Urothelium cell line (cell line): ENCODE measurements around the gene GPR156.
"Not testable (repeated sequence)": the region's sequence is repeated elsewhere in the genome, so short reads cannot be mapped to it uniquely, and the experiment has no call there.

ENCODE experiments used
- DNase-seq: peaks from one replicate; pipeline ENCODE4 v3.0.0; 2011; ENCODE audit warnings: low spot score, mixed read lengths
- FAIRE-seq: peaks from 2 replicates; lab custom pipeline; 2011; peaks lifted over from hg19 to GRCh38; lab: Jason Lieb, UNC

Gene GPR156

GRCh38 chr3:120275618-120276017 is 9.4 kb downstream of the GPR156 start:
- DNase-seq: no peak
- no peak for FAIRE-seq

DNA sequence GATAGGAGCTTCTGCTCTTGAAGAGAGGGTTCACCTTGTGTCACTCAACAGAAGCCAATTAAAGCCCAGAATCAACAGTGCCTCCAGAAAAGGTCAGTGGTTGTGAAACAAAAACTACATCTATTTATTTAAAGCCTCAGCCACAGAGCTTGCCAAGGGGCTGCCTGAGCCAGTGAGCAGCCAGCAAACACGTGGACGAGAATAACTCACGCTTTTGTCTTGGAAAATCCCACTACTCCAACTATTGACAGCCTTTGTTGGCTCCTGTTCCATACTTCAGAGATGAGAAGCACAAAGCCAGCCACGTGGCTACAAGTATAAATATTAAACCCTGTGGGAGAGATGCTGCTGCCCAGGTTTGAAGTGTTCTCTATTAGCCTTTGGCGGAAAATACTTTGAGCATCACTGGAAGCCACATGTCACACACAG is 10.3 kb downstream of the GPR156 start:
- FAIRE-seq (no peak), DNase-seq (no peak)

DNA sequence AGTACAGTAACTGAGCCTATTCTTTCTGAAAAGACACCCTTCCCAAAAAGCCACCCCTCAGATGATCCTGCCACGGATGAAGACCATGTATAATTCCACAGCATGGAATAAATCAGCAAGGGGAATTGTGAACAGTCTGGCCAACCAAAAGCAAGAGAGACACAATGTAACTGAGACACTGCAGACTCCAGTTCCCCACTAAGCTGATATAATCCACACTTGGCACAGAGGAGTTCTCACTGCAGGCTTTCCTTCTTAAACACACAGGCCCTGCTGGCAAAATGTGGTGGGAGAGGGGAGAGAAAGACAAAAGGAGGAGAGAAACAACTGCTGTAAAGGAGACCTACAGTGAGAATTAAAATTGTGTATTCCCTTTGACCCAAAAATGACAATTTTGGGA is 12.7 kb downstream of the GPR156 start:
- no peak for DNase-seq
- FAIRE-seq: no peak

DNA sequence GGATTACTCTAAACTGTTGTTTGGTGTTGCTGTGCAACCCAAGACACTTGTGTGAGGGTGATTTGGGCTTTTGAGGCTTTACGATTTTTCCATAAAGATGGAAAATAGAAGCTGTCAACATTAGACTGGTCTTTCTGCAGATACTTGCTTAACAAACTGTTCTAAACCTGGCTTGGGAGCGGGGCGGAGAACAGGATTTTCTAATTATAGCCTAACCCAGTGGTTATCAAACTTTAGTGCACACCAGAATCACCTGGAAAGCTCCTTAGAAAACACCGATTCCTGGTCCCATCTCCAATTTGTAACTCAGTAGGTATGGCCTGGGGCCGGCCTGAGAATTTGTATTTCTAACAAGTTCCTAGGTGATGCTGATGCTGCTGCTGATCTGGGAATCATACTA is 19.0 kb downstream of the GPR156 start:
- DNase-seq (no peak), FAIRE-seq (no peak)

- no peak for FAIRE-seq
- no peak for DNase-seq
Measured at GRCh38 chr3:120264963-120265362, 20.1 kb downstream of the GPR156 start.

- FAIRE-seq: no peak
- DNase-seq: no peak
Measured at GRCh38 chr3:120263792-120264191, 21.2 kb downstream of the GPR156 start.

DNA sequence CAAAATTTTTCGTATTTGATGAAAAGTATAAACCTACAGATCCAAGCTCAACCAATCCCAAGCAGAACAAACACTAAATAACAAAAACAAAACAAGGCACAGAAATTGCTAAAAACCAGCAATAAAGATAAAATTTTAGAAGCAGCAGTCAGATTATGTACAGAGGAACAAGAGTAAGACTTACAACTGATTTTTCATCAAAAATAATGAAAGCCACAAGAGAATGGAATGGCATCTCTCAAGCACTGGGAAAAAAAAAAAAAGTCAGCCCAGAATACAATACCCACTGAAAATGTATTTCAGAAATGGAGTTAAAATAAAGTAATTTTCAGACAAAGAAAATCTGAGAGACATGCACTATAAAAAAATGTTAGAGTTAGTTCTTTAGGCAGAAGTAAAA is 27.0 kb downstream of the GPR156 start:
- no peak for FAIRE-seq
- DNase-seq: no peak

DNA sequence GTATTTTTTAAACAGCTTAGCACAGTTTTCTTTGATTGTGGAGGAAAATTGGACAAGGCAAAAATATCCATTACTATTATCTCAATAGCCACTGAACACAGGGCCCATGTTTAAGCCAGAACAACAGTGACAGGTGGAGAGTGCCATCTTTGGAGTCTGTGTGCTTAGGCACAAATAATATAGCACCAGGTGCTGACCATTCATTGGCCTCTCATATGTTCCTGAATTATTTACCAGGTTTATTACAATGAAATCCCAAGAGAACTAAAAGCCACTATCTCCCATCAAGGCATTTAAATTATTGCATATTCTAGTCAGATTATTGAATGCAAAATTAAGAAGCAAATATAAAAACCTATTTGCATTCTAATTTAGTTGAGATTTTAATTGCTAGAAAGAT is 39.6 kb downstream of the GPR156 start:
- no peak for FAIRE-seq
- no peak for DNase-seq

- no peak for DNase-seq
Measured at GRCh38 chr3:120244834-120245225, 40.2 kb downstream of the GPR156 start.

DNA sequence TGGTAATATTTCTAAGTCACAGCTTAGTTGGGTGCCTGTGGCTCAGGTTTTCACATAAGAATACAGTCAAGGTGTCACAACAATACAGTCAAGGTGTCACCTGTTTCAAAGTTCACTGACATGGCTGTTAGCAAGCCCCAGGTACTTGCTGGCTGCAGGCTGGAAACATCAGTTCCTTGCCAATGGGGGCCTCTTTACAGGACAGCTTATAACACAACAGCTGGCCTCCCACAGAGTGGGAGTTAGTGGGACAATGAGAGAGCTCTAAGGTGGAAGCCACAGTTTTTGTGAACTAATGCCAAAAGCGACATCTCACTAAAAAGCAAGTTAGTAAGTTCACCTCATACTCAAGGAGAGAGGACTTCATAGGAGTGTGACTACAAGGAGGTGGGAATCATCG is 45.4 kb downstream of the GPR156 start:
- DNase-seq (no peak), FAIRE-seq (no peak)

More at GRCh38 chr3:120244834-120245225, 40.2 kb downstream of the GPR156 start:
- FAIRE-seq: no peak

DNA sequence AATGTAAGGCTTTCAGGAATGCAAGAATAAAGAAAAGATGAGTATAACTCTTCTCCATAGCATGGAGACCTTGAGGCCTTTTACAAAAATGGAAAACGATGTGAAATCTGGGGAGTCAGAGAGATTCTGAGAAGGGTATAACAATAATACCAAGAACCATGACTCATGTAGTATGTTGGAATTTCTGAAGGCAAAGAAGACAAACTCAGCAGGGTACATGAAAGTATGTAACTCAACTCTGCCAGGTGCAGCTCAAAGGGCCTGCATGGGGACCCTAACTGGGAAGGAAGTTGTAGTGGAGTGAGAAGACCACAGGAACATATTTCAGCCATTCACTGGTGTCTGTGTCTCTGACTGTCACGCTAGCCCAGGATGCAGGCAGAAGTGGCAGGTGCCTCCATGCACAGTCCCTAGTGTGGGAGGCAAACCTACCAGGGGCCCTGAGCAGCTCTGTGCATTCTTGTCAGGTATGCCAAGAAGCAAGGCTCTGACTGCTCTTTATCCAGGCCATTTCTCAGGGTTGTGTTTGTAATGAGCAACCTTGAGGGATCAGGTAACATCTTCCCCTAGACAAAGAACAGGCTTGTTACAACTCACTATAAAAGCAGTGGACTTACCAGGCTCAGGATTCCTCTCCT is 57.2 kb downstream of the GPR156 start:
- peak; percentile 44 for FAIRE-seq

GRCh38 chr3:120224237-120224636 is 60.8 kb downstream of the GPR156 start:
- FAIRE-seq (no peak), DNase-seq (no peak)

More for the DNA sequence above, 57.2 kb downstream of the GPR156 start:
- DNase-seq: no peak

DNA sequence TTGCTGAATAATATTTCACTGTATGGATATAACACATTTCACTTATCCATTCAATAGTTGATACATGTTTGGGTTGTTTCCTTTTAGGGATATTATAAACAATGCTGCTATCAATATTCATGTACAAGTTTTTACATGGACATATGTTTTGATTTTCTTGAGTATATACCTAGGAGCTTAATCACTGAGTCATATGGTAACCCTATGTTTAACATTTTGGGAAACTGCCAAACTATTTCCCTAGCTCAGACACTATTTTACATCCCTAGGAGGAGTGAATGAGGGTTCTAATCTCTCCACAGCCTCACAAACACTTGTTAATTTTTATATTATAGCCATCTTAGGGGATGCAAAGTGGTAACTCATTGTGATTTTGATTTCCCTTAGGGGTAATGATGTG is 66.0 kb downstream of the GPR156 start:
- DNase-seq: no peak
- FAIRE-seq: no peak

DNA sequence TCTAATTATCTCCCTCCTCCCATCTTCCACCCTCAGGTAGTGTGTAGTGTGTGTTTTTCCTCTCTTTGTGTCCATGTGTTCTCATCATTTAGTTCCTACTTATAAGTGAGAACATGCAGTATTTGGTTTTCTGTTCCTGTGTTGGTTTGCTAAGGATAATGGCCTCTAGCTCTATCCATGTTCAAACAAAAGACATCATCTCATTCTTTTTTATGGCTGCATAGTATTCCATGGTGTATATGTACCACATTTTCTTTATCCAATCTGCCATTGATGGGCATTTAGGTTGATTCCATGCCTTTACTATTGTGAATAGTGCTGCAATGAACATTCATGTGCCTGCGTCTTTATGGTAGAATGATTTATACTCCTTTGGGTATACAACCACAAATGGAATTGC is 68.4 kb downstream of the GPR156 start:
- not testable (repeated sequence) for DNase-seq, FAIRE-seq

DNA sequence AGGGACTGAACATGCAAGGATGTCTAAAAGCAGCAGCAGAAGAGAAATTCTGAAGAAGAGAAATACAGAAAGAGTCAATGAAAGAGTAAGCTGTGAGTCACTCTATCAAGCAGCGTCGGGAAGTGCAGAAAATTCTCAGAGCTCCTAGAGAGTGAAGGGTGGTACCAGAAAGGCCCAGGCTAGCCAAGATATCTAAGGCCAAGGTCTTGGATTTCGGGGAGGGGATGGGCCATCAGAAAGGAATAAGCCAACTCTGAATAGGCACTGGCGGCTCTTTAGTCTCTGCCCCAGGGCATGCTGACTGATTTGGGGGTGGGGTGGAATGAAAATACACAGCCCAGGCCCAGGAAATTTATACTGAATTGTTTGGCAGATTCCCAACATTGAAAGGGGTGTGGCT is 70.8 kb downstream of the GPR156 start:
- DNase-seq (no peak), FAIRE-seq (no peak)

DNA sequence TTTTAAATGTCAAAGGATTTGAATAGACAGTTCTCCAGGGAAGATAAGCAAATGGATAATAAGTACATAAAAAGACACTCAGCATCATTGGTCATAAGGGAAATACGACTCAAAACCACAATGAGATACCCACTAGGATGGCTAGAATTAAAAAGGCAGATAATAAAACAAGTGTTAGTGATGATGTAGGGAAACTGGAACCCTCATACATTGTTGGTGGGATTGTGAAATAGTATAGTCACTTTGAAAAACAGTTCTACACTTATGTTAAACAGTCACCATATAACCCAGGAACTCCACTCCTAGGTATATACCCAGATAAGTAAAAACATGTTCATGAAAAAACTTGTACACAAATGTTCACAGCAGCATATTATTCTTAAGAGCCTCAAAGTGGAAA is 72.5 kb downstream of the GPR156 start:
- DNase-seq: no peak
- FAIRE-seq: no peak

GRCh38 chr3:120209425-120209824 is 75.6 kb downstream of the GPR156 start:
- FAIRE-seq: no peak
- no peak for DNase-seq

DNA sequence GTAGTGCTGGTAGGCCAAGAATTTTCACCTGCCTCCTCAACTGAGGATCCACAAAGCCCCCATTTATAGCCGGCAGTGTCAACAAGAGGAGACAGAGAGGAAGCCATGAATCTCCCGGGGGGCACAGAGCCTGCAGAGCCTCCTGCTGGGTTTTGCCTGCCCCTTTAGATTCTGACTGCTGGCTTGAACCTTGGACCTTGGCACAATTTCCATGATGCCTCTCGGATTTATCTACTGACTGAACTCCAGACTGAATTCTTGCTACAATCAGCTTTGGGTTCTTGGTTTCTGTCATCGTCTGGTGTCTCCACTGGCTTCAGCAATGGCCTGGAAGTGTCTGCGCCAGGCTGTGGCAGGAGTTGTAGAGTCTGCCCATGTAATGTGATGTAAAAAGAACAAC is 80.7 kb downstream of the GPR156 start:
- no peak for DNase-seq

GRCh38 chr3:120203621-120204020 is 81.4 kb downstream of the GPR156 start:
- no peak for FAIRE-seq
- no peak for DNase-seq

More for the DNA sequence above, 80.7 kb downstream of the GPR156 start:
- FAIRE-seq: no peak

DNA sequence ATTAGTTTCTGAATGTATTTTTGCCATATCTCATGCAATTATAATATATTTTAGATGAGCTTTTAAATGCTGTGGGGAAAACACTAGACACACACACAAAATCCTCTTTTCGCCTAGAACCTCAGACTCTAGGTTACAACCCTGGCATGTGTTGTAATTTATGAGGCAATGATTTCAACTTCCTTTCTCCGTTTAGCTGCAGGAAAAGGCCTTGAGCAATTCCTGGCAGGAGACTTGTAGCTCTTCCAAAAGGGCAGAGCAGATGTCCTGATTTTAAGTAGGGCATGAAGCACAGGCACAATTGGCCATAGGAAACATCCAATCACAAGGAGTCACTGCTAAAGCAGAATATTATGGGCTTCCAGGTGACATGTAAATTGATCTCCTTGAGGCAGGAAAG is 82.0 kb downstream of the GPR156 start:
- DNase-seq (no peak), FAIRE-seq (no peak)

DNA sequence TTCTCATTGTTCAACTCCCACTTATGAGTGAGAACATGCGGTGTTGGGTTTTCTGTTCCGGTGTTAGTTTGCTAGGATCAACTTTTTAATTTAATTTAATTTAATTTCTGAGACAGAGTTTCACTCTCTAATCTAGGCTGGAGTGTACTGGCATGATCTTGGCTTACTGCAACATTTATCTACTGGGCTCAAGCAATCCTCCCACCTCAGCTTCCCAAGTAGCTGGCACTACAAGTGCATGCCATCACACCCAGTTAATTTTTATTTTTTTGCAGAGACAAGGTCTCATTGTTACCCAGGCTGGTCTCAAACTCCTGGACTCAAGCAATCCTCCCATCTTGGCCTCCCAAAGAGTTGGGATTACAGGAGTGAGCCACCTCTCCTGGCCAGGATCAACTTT is 82.7 kb downstream of the GPR156 start:
- no peak for FAIRE-seq
- no peak for DNase-seq

GRCh38 chr3:120200493-120201235 is 84.4 kb downstream of the GPR156 start:
- FAIRE-seq (no peak), DNase-seq (no peak)
